ENCODE measurements around the gene BEST3.
"Not testable (repeated sequence)": the region's sequence is repeated elsewhere in the genome, so short reads cannot be mapped to it uniquely, and the experiment has no call there.

Gene BEST3

GRCh38 chr12:69647178-69647577, 51.9 kb downstream of the BEST3 start:
- no peak for DNase-seq

GRCh38 chr12:69645031-69645430, 54.1 kb downstream of the BEST3 start:
- DNase-seq = no peak

GRCh38 chr12:69644511-69644910, 54.6 kb downstream of the BEST3 start:
- no peak for DNase-seq

- no peak for DNase-seq
Measured at GRCh38 chr12:69642531-69642930, 56.6 kb downstream of the BEST3 start.

- no peak for DNase-seq
Measured at GRCh38 chr12:69641546-69641945, 57.6 kb downstream of the BEST3 start.

GRCh38 chr12:69639400-69640016, 59.6 kb downstream of the BEST3 start:
- DNase-seq = peak; percentile 56

GRCh38 chr12:69633061-69633460, 66.0 kb downstream of the BEST3 start:
- no peak for DNase-seq

- no peak for DNase-seq
Measured at GRCh38 chr12:69630191-69630590, 68.9 kb downstream of the BEST3 start.

- DNase-seq = no peak
Measured at GRCh38 chr12:69627501-69627900, 71.6 kb downstream of the BEST3 start.

- no peak for DNase-seq
Measured at GRCh38 chr12:69623970-69624369, 75.1 kb downstream of the BEST3 start.

- DNase-seq = no peak
Measured at GRCh38 chr12:69621551-69621950, 77.6 kb downstream of the BEST3 start.

GRCh38 chr12:69620921-69621320, 78.2 kb downstream of the BEST3 start:
- DNase-seq = no peak

GRCh38 chr12:69620077-69620476, 79.0 kb downstream of the BEST3 start:
- DNase-seq = no peak

- DNase-seq = no peak
Measured at GRCh38 chr12:69619050-69619449, 80.1 kb downstream of the BEST3 start.

- DNase-seq = no peak
Measured at GRCh38 chr12:69616025-69616424, 83.1 kb downstream of the BEST3 start.

GRCh38 chr12:69613351-69613750, 85.8 kb downstream of the BEST3 start:
- DNase-seq = no peak

GRCh38 chr12:69610729-69611128, 88.4 kb downstream of the BEST3 start, which contains the start of gene LRRC10:
Gene LRRC10 (minus strand): TSS chr12:69610907. CDS start chr12:69610838, 69 bp downstream.
- no peak for DNase-seq

GRCh38 chr12:69610126-69610525, 89.0 kb downstream of the BEST3 start:
- no peak for DNase-seq

- DNase-seq = no peak
Measured at GRCh38 chr12:69608114-69608513, 91.0 kb downstream of the BEST3 start.

GRCh38 chr12:69604275-69604674, 94.8 kb downstream of the BEST3 start:
- DNase-seq = not testable (repeated sequence)

Data from activated CD8-positive, alpha-beta memory T cell treated with anti-CD3 and anti-CD28 coated beads, Interleukin-2, amount 50 U/mL, for 4 hours (primary cell).